HepG2 (cell line): ENCODE measurements around the gene NUP88. TPM values are rescaled to one million over a fixed set of nuclear protein-coding genes. Genes with fewer than 3 reads are reported as not detected.

Experiments
- ATAD3A ChIP-seq: sonication (generic); formaldehyde crosslinking; IDR thresholded peaks from 2 replicates; pipeline ENCODE4 v1.4.0; 2020; ENCODE audit warnings: missing genetic modification reagents
- FOXJ3 ChIP-seq: sonication (generic); formaldehyde crosslinking; IDR thresholded peaks from 2 replicates; pipeline ENCODE4 v1.4.0; 2020; ENCODE audit warnings: missing genetic modification reagents, mild to moderate bottlenecking, borderline replicate concordance
- GATAD1 ChIP-seq: IDR thresholded peaks from 2 replicates; pipeline ENCODE4 v1.6.1; 2016; ENCODE audit warnings: missing genetic modification reagents, missing compliant biosample characterization
- HMG20A ChIP-seq: IDR thresholded peaks from 2 replicates; pipeline ENCODE4 v1.6.1; 2016; ENCODE audit warnings: borderline replicate concordance
- KDM2A ChIP-seq: sonication (generic); formaldehyde crosslinking; IDR thresholded peaks from 2 replicates; pipeline ENCODE4 v1.4.0; 2020; ENCODE audit warnings: low read depth, missing genetic modification reagents, borderline replicate concordance
- MED13 ChIP-seq: sonication (generic); formaldehyde crosslinking; IDR thresholded peaks from 2 replicates; pipeline ENCODE4 v1.5.0; 2020; ENCODE audit warnings: missing genetic modification reagents
- NFATC3 ChIP-seq: sonication (generic); formaldehyde crosslinking; IDR thresholded peaks from 2 replicates; pipeline ENCODE4 v1.5.1; 2020; ENCODE audit warnings: mild to moderate bottlenecking, missing genetic modification reagents
- NR2C2 ChIP-seq: sonication (generic); formaldehyde crosslinking; IDR thresholded peaks from 2 replicates; pipeline ENCODE4 v1.4.0; 2020; ENCODE audit warnings: missing genetic modification reagents, mild to moderate bottlenecking, moderate library complexity, borderline replicate concordance
- RFXAP ChIP-seq: sonication (generic); formaldehyde crosslinking; IDR thresholded peaks from 2 replicates; pipeline ENCODE4 v1.4.0; 2020; ENCODE audit warnings: missing genetic modification reagents, borderline replicate concordance
- RXRB ChIP-seq: IDR thresholded peaks from 2 replicates; pipeline ENCODE4 v1.6.1; 2016; ENCODE audit warnings: borderline replicate concordance, missing genetic modification reagents, missing compliant biosample characterization
- SOX13 ChIP-seq, 3 experiments: fragments of 450-650 bp in 1 of 3; sonication (generic) in 1 of 3; formaldehyde crosslinking in 1 of 3; IDR thresholded peaks in 2 of 3; conservative IDR thresholded peaks in 1 of 3; 2 replicates each; pipeline versions ENCODE4 v1.5.0 to v1.6.1; 2016 to 2020; ENCODE audit warnings: antibody characterized with exemption in 1 of 3, mild to moderate bottlenecking in 1 of 3, missing compliant biosample characterization in 1 of 3, missing genetic modification reagents in 1 of 3, moderate library complexity in 1 of 3
- TARDBP ChIP-seq: sonication (generic); formaldehyde crosslinking; IDR thresholded peaks from 2 replicates; pipeline ENCODE4 v1.8.0; 2022; ENCODE audit warnings: mild to moderate bottlenecking, missing genetic modification reagents
- polyA plus RNA-seq, 8 experiments: library from polyadenylated mRNA; depleted of rRNA in 3 of 8; stranded (reverse) in 7 of 8; unstranded in 1 of 8; fragments of >200 nt; fragmentation: Illumina TruSeq in 4 of 8; extraction: Trizol in 4 of 8; gene quantifications; 2 replicates each; pipeline versions ENCODE4 v1.2.1 to v1.2.3, GENCODE V29; 2011 to 2016; ENCODE audit warnings: low read depth in 4 of 8, missing spikeins in 1 of 8, mixed read lengths in 1 of 8; ENCODE audit not compliant: insufficient read depth in 1 of 8
- total RNA-seq, 5 experiments: library from RNA; depleted of rRNA; stranded (reverse); fragments of >200 nt; fragmentation: Illumina TruSeq; extraction: Trizol; gene quantifications; 2 replicates each; pipeline ENCODE4 v1.2.3, GENCODE V29; 2016; ENCODE audit warnings: low read depth in 1 of 5
- TF ChIP-seq, protein P1 (sequence below): sonication (generic); formaldehyde crosslinking; IDR thresholded peaks from 2 replicates; pipeline ENCODE4 v1.4.0; 2020; ENCODE audit warnings: missing genetic modification reagents
- TF ChIP-seq, protein P2 (sequence below): sonication (generic); formaldehyde crosslinking; conservative IDR thresholded peaks from 2 replicates; pipeline ENCODE4 v1.8.0; 2022; ENCODE audit warnings: low read depth, missing genetic modification reagents
- TF ChIP-seq, protein P3 (sequence below): sonication (generic); formaldehyde crosslinking; IDR thresholded peaks from 2 replicates; pipeline ENCODE4 v1.5.1; 2020; ENCODE audit warnings: mild to moderate bottlenecking, missing genetic modification reagents, moderate library complexity
- TF ChIP-seq, protein P4 (sequence below): sonication (generic); formaldehyde crosslinking; IDR thresholded peaks from 2 replicates; pipeline ENCODE4 v1.4.0; 2020; ENCODE audit warnings: mild to moderate bottlenecking, missing genetic modification reagents, borderline replicate concordance

NUP88 gene
- total and polyA plus RNA-seq, 2 of the 13 experiments (the other 11 are each of a cell fraction or from before 2014, with no cell fraction given) = 48.2 to 130 TPM

DNA sequence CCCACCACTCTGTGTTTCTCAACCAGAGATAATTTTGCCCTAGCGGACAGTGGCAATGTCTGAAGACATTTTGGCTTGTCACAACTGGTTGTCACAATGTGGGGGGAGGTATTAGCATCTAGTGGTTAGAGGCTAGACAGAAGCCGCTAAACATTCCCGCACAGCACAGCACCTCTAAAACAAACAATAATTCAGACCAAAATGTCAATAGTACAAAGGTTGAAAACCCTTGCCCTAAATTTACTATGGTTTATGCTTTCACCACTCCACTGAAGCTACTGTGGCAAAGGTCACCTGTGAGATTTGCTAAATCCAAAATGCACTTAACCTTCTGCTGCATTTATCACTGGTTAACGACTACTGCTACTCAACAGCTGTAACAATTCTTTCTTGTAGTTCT, 14.1 kb downstream of the NUP88 start (continued):
- no peak for TF ChIP-seq KDM2A (CRISPR knock-in tag)
- TF ChIP-seq ATAD3A (CRISPR knock-in tag) = no peak
- peak; percentile 75 for TF ChIP-seq NR2C2
- TF ChIP-seq GATAD1 (CRISPR knock-in tag) = no peak; the same call in 1 of the 2 replicates
- TF ChIP-seq, protein P1, sequence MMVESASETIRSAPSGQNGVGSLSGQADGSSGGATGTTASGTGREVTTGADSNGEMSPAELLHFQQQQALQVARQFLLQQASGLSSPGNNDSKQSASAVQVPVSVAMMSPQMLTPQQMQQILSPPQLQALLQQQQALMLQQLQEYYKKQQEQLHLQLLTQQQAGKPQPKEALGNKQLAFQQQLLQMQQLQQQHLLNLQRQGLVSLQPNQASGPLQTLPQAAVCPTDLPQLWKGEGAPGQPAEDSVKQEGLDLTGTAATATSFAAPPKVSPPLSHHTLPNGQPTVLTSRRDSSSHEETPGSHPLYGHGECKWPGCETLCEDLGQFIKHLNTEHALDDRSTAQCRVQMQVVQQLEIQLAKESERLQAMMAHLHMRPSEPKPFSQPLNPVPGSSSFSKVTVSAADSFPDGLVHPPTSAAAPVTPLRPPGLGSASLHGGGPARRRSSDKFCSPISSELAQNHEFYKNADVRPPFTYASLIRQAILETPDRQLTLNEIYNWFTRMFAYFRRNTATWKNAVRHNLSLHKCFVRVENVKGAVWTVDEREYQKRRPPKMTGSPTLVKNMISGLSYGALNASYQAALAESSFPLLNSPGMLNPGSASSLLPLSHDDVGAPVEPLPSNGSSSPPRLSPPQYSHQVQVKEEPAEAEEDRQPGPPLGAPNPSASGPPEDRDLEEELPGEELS (CRISPR knock-in tag) = peak; percentile 76
- TF ChIP-seq, protein P2, sequence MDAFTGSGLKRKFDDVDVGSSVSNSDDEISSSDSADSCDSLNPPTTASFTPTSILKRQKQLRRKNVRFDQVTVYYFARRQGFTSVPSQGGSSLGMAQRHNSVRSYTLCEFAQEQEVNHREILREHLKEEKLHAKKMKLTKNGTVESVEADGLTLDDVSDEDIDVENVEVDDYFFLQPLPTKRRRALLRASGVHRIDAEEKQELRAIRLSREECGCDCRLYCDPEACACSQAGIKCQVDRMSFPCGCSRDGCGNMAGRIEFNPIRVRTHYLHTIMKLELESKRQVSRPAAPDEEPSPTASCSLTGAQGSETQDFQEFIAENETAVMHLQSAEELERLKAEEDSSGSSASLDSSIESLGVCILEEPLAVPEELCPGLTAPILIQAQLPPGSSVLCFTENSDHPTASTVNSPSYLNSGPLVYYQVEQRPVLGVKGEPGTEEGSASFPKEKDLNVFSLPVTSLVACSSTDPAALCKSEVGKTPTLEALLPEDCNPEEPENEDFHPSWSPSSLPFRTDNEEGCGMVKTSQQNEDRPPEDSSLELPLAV (CRISPR knock-in tag) = no peak
- TF ChIP-seq, protein P3, sequence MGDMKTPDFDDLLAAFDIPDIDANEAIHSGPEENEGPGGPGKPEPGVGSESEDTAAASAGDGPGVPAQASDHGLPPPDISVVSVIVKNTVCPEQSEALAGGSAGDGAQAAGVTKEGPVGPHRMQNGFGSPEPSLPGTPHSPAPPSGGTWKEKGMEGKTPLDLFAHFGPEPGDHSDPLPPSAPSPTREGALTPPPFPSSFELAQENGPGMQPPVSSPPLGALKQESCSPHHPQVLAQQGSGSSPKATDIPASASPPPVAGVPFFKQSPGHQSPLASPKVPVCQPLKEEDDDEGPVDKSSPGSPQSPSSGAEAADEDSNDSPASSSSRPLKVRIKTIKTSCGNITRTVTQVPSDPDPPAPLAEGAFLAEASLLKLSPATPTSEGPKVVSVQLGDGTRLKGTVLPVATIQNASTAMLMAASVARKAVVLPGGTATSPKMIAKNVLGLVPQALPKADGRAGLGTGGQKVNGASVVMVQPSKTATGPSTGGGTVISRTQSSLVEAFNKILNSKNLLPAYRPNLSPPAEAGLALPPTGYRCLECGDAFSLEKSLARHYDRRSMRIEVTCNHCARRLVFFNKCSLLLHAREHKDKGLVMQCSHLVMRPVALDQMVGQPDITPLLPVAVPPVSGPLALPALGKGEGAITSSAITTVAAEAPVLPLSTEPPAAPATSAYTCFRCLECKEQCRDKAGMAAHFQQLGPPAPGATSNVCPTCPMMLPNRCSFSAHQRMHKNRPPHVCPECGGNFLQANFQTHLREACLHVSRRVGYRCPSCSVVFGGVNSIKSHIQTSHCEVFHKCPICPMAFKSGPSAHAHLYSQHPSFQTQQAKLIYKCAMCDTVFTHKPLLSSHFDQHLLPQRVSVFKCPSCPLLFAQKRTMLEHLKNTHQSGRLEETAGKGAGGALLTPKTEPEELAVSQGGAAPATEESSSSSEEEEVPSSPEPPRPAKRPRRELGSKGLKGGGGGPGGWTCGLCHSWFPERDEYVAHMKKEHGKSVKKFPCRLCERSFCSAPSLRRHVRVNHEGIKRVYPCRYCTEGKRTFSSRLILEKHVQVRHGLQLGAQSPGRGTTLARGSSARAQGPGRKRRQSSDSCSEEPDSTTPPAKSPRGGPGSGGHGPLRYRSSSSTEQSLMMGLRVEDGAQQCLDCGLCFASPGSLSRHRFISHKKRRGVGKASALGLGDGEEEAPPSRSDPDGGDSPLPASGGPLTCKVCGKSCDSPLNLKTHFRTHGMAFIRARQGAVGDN = no peak
- no peak for TF ChIP-seq SOX13 (IDR thresholded peaks at IDR 0.05)
- peak in 1 of 2 experiments; percentile 83; a peak in 2 of 4 replicates for TF ChIP-seq SOX13 (CRISPR knock-in tag; conservative IDR thresholded peaks at IDR 0.05 in 1 of 2, IDR thresholded peaks at IDR 0.05 in 1 of 2)
- peak; percentile 73; the same call in 1 of the 2 replicates for TF ChIP-seq FOXJ3 (CRISPR knock-in tag)
- TF ChIP-seq RFXAP (CRISPR knock-in tag) = no peak
- TF ChIP-seq, protein P4, sequence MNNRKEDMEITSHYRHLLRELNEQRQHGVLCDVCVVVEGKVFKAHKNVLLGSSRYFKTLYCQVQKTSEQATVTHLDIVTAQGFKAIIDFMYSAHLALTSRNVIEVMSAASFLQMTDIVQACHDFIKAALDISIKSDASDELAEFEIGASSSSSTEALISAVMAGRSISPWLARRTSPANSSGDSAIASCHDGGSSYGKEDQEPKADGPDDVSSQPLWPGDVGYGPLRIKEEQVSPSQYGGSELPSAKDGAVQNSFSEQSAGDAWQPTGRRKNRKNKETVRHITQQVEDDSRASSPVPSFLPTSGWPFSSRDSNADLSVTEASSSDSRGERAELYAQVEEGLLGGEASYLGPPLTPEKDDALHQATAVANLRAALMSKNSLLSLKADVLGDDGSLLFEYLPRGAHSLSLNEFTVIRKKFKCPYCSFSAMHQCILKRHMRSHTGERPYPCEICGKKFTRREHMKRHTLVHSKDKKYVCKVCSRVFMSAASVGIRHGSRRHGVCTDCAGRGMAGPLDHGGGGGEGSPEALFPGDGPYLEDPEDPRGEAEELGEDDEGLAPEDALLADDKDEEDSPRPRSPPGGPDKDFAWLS (CRISPR knock-in tag) = no peak
- no peak for TF ChIP-seq MED13
- TF ChIP-seq TARDBP (CRISPR knock-in tag) = peak; percentile 82
- no peak for TF ChIP-seq NFATC3 (CRISPR knock-in tag)
- TF ChIP-seq HMG20A (CRISPR knock-in tag) = peak; percentile 60; the same call in 1 of the 2 replicates
- TF ChIP-seq RXRB = peak; percentile 100
